HG03196 (cell line): Measurements from ENCODE around the gene CNTN4.
A peak's percentile ranks its signal among the peaks of the same experiment; 100 is the strongest.

Experiments used
- ATAC-seq: cut with Tn5 transposase; IDR thresholded peaks from one replicate; pipeline ENCODE4 v1.9.1; 2021; ENCODE audit not compliant: unreplicated experiment

The CNTN4 gene

GRCh38 chr3:3081381-3082233 lies 982.9 kb downstream of the CNTN4 start:
- peak; percentile 71 for ATAC-seq

GRCh38 chr3:3082234-3082924 lies 983.7 kb downstream of the CNTN4 start:
- peak; percentile 77 for ATAC-seq

- no peak for ATAC-seq
Measured at GRCh38 chr3:3084890-3085289, 986.2 kb downstream of the CNTN4 start.

GRCh38 chr3:3085782-3086181 lies 987.1 kb downstream of the CNTN4 start:
- ATAC-seq = no peak

GRCh38 chr3:3086239-3086638 lies 987.6 kb downstream of the CNTN4 start:
- no peak for ATAC-seq

GRCh38 chr3:3087279-3087678 lies 988.6 kb downstream of the CNTN4 start:
- no peak for ATAC-seq

- ATAC-seq = no peak
Measured at GRCh38 chr3:3087716-3088465, 989.2 kb downstream of the CNTN4 start.

GRCh38 chr3:3089017-3089416 lies 990.4 kb downstream of the CNTN4 start:
- peak; percentile 97 for ATAC-seq

- ATAC-seq = no peak
Measured at GRCh38 chr3:3097958-3098357, 999.3 kb downstream of the CNTN4 start.

GRCh38 chr3:3101660-3102458 lies 1003.2 kb downstream of the CNTN4 start:
- ATAC-seq = no peak

- ATAC-seq = no peak
Measured at GRCh38 chr3:3102751-3103150, 1004.1 kb downstream of the CNTN4 start.

GRCh38 chr3:3105246-3105645 lies 1006.6 kb downstream of the CNTN4 start:
- ATAC-seq = no peak

GRCh38 chr3:3105815-3106214 lies 1007.1 kb downstream of the CNTN4 start:
- no peak for ATAC-seq

GRCh38 chr3:3107181-3107580 lies 1008.5 kb downstream of the CNTN4 start:
- ATAC-seq = no peak
